ENCODE results near the gene KCNMB3.

The KCNMB3 gene

DNA sequence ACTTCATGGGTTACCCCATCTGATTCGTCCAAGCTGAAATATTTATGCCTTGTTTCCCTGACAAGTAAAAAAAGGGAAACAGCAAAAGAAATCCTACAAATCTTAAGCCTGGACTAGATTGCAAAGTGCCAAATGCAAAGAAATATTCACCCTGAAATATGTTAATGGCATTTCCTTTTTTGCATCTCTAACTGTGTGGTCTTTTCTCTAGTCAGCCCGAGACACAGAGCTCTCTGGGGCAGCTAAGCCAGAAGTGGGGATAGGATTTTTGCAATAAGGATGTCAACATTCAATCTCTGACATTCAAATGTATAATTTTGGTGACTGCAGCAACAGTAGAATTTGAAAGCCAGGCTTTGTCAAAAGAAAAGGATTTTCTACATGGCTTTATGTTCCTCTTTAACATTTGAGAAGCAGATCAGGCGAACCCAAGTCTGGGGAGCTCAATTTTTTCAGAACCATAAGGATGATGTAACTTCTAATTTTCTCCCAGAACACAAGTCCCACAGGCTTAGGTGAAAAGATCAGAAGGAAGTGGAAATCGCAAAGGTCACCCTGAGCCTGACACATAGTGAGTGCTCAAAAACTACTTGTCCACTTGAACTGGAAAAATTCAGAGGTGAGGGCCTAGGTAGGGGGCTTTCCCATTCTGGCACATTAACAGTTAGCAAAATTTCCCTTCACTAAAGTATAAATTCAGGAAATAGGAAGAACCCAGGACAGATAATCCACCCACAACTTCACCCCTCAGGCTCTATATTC lies 28.2 kb upstream of the KCNMB3 start:
- Histone ChIP-seq H3K79me2 (ENCODE audit: low read length) (no peaks in the 10 kb centered on the region), H4K20me1 (ENCODE audit: insufficient read depth, low read length) (no peaks in the 10 kb centered on the region), H2AFZ (ENCODE audit: low read length) (no peak overlapping the region), H3K9me2 (replicated peaks; ENCODE audit: insufficient read depth, low read length) (no peaks in the 10 kb centered on the region), H3K36me3 (replicated peaks; ENCODE audit: insufficient read depth, low read length) (no peaks in the 10 kb centered on the region), H3K27ac (ENCODE audit: low read length) (no peak overlapping the region), H3K9me3 (replicated peaks; ENCODE audit: insufficient read depth, low read length) (no peaks in the 10 kb centered on the region), H3K27me3 (replicated peaks; ENCODE audit: insufficient read depth, low read length) (no peaks in the 10 kb centered on the region), H3K4me3 (ENCODE audit: low read length) (no peak overlapping the region), H3F3A (ENCODE audit: insufficient read depth, low read length) (no peaks in the 10 kb centered on the region), H3K4me1 (ENCODE audit: low read length) (no peaks in the 10 kb centered on the region), H3K4me2 (ENCODE audit: low read depth, low read length) (no peak overlapping the region), H3K9ac (ENCODE audit: low read length) (no peak overlapping the region)
- no peak for DNase-seq
- TF ChIP-seq EZH2phosphoT487 (IDR thresholded peaks at IDR 0.05; ENCODE audit: low read length) (no peak), EZH2 (optimal IDR thresholded peaks at IDR 0.05; ENCODE audit: low read depth, low read length) (no peak)
- TF ChIP-seq, protein P1, sequence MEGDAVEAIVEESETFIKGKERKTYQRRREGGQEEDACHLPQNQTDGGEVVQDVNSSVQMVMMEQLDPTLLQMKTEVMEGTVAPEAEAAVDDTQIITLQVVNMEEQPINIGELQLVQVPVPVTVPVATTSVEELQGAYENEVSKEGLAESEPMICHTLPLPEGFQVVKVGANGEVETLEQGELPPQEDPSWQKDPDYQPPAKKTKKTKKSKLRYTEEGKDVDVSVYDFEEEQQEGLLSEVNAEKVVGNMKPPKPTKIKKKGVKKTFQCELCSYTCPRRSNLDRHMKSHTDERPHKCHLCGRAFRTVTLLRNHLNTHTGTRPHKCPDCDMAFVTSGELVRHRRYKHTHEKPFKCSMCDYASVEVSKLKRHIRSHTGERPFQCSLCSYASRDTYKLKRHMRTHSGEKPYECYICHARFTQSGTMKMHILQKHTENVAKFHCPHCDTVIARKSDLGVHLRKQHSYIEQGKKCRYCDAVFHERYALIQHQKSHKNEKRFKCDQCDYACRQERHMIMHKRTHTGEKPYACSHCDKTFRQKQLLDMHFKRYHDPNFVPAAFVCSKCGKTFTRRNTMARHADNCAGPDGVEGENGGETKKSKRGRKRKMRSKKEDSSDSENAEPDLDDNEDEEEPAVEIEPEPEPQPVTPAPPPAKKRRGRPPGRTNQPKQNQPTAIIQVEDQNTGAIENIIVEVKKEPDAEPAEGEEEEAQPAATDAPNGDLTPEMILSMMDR (IDR thresholded peaks at IDR 0.05; ENCODE audit: low read length): no peak

DNA sequence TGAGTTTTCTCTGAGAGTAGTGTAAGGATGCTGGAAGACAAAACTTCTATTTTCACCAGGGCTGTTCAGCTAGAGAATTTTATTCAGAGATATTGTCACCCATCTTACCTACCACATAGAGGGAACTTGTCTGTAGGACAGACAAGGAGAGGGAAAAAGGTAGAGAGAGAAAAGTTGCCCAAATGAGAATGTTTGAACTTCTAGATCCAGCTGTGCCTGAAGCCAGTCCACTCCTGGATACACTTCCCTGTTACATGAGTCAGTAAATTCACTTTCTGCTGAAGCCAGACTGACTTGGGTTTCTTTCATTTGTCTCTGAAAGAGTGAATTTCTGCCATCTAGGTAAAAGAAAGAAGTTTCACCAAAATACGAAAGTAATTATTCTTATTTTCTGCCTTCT lies 27.2 kb upstream of the KCNMB3 start:
- no peaks in the 10 kb centered on the region for H3K4me1 ChIP-seq (ENCODE audit: low read length)
- TF ChIP-seq EZH2 (optimal IDR thresholded peaks at IDR 0.05; ENCODE audit: low read depth, low read length): no peak
- no peak for TF ChIP-seq EZH2phosphoT487 (IDR thresholded peaks at IDR 0.05; ENCODE audit: low read length)
- TF ChIP-seq, protein P1 (IDR thresholded peaks at IDR 0.05; ENCODE audit: low read length): no peak
- H3K36me3 ChIP-seq (replicated peaks; ENCODE audit: insufficient read depth, low read length): no peaks in the 10 kb centered on the region
- H3K4me3 ChIP-seq (ENCODE audit: low read length): no peak overlapping the region
- no peaks in the 10 kb centered on the region for H3K27me3 ChIP-seq (replicated peaks; ENCODE audit: insufficient read depth, low read length)
- DNase-seq: no peak
- H3K9me2 ChIP-seq (replicated peaks; ENCODE audit: insufficient read depth, low read length): no peaks in the 10 kb centered on the region
- no peaks in the 10 kb centered on the region for H3K9me3 ChIP-seq (replicated peaks; ENCODE audit: insufficient read depth, low read length)
- no peaks in the 10 kb centered on the region for H3F3A ChIP-seq (ENCODE audit: insufficient read depth, low read length)
- H4K20me1 ChIP-seq (ENCODE audit: insufficient read depth, low read length): no peaks in the 10 kb centered on the region
- H2AFZ ChIP-seq (ENCODE audit: low read length): no peak overlapping the region
- no peak overlapping the region for H3K27ac ChIP-seq (ENCODE audit: low read length)
- no peak overlapping the region for H3K4me2 ChIP-seq (ENCODE audit: low read depth, low read length)
- no peak overlapping the region for H3K9ac ChIP-seq (ENCODE audit: low read length)
- H3K79me2 ChIP-seq (ENCODE audit: low read length): no peaks in the 10 kb centered on the region

GRCh38 chr3:179276743-179277142 lies 25.8 kb upstream of the KCNMB3 start:
- Histone ChIP-seq H3K9me2 (replicated peaks; ENCODE audit: insufficient read depth, low read length) (no peaks in the 10 kb centered on the region), H3K4me3 (ENCODE audit: low read length) (no peak overlapping the region), H4K20me1 (ENCODE audit: insufficient read depth, low read length) (no peaks in the 10 kb centered on the region), H3F3A (ENCODE audit: insufficient read depth, low read length) (no peaks in the 10 kb centered on the region), H3K79me2 (ENCODE audit: low read length) (no peaks in the 10 kb centered on the region), H3K9ac (ENCODE audit: low read length) (no peak overlapping the region), H3K4me1 (ENCODE audit: low read length) (no peaks in the 10 kb centered on the region), H3K27me3 (replicated peaks; ENCODE audit: insufficient read depth, low read length) (no peaks in the 10 kb centered on the region), H3K4me2 (ENCODE audit: low read depth, low read length) (no peak overlapping the region), H2AFZ (ENCODE audit: low read length) (no peak overlapping the region), H3K36me3 (replicated peaks; ENCODE audit: insufficient read depth, low read length) (no peaks in the 10 kb centered on the region), H3K27ac (ENCODE audit: low read length) (no peak overlapping the region), H3K9me3 (replicated peaks; ENCODE audit: insufficient read depth, low read length) (no peaks in the 10 kb centered on the region)
- no peak for DNase-seq
- TF ChIP-seq EZH2 (optimal IDR thresholded peaks at IDR 0.05; ENCODE audit: low read depth, low read length) (no peak), EZH2phosphoT487 (IDR thresholded peaks at IDR 0.05; ENCODE audit: low read length) (no peak)
- TF ChIP-seq, protein P1 (IDR thresholded peaks at IDR 0.05; ENCODE audit: low read length): no peak
